Body of pancreas (tissue), 4 donors: ENCODE results near the gene NDUFB2.

Experiments
- CTCF ChIP-seq, 7 experiments: fragments of 450-650 bp in 4 of 7; fragments of 200-600 bp in 3 of 7; sonication (generic) in 3 of 7; IDR thresholded peaks; one replicate each; pipeline ENCODE4 v1.5.1; 2016 to 2019; ENCODE audit warnings: antibody characterized with exemption in 7 of 7
- POLR2A ChIP-seq, 3 donors: fragments of 450-650 bp; IDR thresholded peaks; one replicate each; pipeline ENCODE4 v1.6.1; 2016; ENCODE audit warnings: antibody characterized with exemption in 3 of 3, mild to moderate bottlenecking in 2 of 3

GRCh38 chr7:140723574-140723973, 27.1 kb downstream of the NDUFB2 start:
- TF ChIP-seq CTCF (IDR thresholded peaks at IDR 0.05) (no peak), POLR2A (IDR thresholded peaks at IDR 0.05) (no peak)
